ENCODE measurements around the gene TLCD1. TPM values are rescaled to one million over a fixed set of nuclear protein-coding genes. Genes with fewer than 3 reads are reported as not detected.

The TLCD1 gene, protein sequence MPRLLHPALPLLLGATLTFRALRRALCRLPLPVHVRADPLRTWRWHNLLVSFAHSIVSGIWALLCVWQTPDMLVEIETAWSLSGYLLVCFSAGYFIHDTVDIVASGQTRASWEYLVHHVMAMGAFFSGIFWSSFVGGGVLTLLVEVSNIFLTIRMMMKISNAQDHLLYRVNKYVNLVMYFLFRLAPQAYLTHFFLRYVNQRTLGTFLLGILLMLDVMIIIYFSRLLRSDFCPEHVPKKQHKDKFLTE
- 0.49 TPM for polyA plus RNA-seq

DNA sequence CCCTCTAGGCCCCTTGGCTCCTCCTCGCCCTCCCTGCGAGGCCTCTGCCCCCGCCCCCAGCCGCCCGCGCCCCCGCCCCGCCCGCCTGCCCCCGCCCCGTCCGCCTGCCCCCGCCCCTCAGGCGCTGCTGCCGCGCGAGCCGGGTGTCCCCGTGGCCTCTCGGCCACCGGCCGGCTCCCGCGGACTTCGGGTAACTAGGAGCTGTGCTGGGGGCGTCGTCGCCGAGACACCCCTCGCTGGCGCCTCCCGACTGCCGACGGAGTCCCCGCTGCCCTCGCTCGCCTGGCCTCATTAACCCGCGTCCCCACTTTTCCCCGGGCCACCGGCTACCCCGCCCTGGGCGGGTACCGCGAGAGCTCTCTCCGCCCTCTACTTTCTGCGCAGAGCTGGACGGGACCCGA lies at the start of gene TLCD1:
Gene TLCD1 (minus strand): TSS at position 8 of the 401 bp plus-strand sequence. CDS start 136 bp downstream, outside the sequence.
- peaks cover 4% of the 10 kb centered on the region for H3K36me3 Mint-ChIP-seq
- peak within 1 kb of the TSS; percentile 91 to 98 (median 96) for H3K4me3 Mint-ChIP-seq
- H3K9me3 Mint-ChIP-seq = no peaks in the 10 kb centered on the region
- H3K27me3 Mint-ChIP-seq = no peaks in the 10 kb centered on the region
- H3K27ac Mint-ChIP-seq = peak within 1 kb of the TSS; percentile 99 to 100 (median 100)
- H3K4me1 Mint-ChIP-seq = peaks cover 32 to 45% (median 37%) of the 10 kb centered on the region in 3 donors

DNA sequence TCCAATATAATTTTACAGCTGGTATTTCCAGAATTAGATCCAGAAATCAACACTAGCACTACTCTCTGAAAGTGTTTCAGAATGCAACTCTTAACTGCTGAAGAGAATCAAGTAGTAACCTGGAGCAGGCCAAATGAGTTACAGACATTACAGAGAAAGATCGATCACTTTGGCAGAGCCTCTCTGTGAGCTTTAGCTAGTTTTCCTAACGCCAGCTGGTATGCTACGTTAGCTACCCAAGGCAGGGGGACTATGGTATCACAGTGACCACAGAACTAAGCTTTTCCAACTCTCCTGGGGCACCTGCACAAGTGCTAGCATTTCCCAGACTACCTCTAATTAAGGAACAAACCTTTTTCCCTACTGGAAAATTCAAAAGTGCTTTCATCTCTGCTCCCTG lies 48.2 kb upstream of the TLCD1 start:
- Mint-ChIP-seq H3K9me3 (no peaks in the 10 kb centered on the region), H3K27me3 (no peaks in the 10 kb centered on the region), H3K27ac (no peak overlapping the region), H3K4me1 (peaks cover 12 to 21% (median 20%) of the 10 kb centered on the region in 3 donors), H3K4me3 (no peak overlapping the region), H3K36me3 (no peaks in the 10 kb centered on the region)

DNA sequence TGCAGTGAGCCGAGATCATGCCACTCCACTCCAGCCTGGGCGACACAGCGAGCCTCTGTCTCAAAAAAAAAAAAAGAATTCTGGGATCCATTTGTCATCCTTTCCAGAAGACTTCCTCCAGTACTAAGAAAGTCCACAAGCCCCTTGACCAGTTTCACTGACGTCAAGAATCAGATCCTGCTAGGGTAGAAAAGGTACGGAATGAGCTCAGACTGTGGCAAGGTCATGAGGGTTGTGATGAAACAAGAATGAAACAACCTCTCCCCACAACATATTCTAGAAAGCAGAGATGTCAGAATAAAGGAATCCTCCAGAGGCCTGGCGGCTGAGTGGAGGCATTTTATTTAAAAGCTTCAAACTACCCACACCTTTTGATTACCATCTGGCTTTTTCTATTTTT lies 47.7 kb upstream of the TLCD1 start:
- Mint-ChIP-seq H3K27me3 (no peaks in the 10 kb centered on the region), H3K4me3 (no peak overlapping the region), H3K4me1 (peaks cover 12 to 17% (median 16%) of the 10 kb centered on the region in 3 donors), H3K9me3 (no peaks in the 10 kb centered on the region), H3K27ac (no peak overlapping the region), H3K36me3 (no peaks in the 10 kb centered on the region)

DNA sequence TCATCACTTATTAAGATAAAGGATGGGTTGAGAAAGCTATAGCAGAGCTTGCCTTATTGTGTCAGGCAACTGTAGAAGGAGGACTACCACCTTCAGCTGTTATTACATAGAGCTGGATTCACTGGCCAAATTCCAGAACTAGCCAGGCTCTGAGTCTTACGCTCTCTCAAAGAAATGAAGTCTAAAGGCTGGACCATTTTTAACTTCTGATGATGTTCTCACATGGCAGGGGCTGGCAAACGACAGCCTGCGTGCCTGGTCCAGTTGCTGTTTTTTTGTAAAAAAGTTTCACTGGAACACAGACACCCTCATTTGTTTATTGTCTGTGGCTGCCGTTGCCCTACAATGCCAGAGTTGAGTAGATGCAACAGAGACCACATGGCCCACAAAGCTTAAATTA lies 39.0 kb upstream of the TLCD1 start:
- Mint-ChIP-seq H3K9me3 (no peaks in the 10 kb centered on the region), H3K4me3 (no peak overlapping the region), H3K27ac (peak overlapping the region in 1 of 3 donors; percentile 88), H3K36me3 (peaks cover 2% of the 10 kb centered on the region), H3K27me3 (no peaks in the 10 kb centered on the region), H3K4me1 (peaks cover 10 to 16% (median 11%) of the 10 kb centered on the region in 3 donors)

DNA sequence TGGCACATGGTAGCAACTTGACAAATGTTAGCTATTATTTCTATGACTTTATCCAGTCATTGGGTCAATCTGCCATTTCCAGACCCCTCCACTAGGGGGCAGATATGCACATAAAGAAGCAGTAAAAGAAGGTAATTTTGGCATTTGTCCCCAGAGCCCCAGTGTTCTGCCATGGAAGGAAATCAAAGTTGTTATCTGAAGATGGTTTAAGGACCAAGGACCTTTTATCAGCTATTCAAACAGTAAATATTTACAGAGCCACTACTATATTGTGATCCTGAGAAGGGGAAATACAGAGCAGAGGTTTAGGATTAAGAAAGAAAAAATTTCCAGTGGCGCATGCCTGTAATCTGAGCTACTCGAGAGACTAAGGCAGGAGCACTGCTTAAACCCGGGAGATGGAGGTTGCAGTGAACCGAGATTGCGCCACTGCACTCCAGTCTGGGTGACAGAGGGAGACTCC lies 37.8 kb upstream of the TLCD1 start:
- H3K4me3 Mint-ChIP-seq = no peak overlapping the region
- peaks cover 4 to 14% (median 7%) of the 10 kb centered on the region in 3 donors for H3K4me1 Mint-ChIP-seq
- peak overlapping the region in 1 of 3 donors; percentile 4 for H3K27ac Mint-ChIP-seq
- H3K27me3 Mint-ChIP-seq = no peaks in the 10 kb centered on the region
- H3K9me3 Mint-ChIP-seq = no peaks in the 10 kb centered on the region
- H3K36me3 Mint-ChIP-seq = peaks cover 2% of the 10 kb centered on the region

DNA sequence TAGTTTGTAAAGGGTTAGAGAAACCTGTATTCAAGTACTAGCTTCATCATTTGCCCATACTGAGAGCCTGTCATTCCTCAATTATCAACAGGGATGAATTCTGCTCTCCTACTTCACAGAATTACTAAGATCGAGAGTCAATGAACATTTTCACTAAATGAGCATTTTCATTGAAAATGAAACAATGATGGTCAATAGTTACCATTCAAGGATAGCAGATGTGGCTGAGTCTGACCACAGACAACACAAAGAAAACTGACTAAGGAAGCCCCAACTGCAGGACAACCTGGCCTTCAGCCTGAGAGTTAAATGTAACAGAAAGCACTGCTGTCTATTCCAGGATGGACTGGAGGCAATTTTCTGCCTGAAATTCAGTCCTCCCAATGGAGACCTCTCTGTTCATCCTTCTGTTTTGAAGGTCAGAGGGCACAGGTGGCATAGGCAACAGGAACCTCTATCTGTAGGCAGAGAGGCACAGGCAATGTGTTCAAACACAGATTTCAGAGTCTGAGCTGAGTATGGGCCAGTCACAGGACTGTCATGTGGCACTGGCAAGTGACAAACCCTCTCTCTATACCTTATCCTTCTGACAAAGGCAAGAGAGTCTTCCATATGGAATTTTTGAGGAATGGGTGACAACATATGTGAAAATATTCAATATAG lies 37.2 kb upstream of the TLCD1 start:
- Mint-ChIP-seq H3K4me1 (peaks cover 4 to 14% (median 7%) of the 10 kb centered on the region in 3 donors), H3K4me3 (no peak overlapping the region), H3K36me3 (peaks cover 2% of the 10 kb centered on the region), H3K27ac (peak overlapping the region in 1 of 3 donors; percentile 4), H3K27me3 (no peaks in the 10 kb centered on the region), H3K9me3 (no peaks in the 10 kb centered on the region)

DNA sequence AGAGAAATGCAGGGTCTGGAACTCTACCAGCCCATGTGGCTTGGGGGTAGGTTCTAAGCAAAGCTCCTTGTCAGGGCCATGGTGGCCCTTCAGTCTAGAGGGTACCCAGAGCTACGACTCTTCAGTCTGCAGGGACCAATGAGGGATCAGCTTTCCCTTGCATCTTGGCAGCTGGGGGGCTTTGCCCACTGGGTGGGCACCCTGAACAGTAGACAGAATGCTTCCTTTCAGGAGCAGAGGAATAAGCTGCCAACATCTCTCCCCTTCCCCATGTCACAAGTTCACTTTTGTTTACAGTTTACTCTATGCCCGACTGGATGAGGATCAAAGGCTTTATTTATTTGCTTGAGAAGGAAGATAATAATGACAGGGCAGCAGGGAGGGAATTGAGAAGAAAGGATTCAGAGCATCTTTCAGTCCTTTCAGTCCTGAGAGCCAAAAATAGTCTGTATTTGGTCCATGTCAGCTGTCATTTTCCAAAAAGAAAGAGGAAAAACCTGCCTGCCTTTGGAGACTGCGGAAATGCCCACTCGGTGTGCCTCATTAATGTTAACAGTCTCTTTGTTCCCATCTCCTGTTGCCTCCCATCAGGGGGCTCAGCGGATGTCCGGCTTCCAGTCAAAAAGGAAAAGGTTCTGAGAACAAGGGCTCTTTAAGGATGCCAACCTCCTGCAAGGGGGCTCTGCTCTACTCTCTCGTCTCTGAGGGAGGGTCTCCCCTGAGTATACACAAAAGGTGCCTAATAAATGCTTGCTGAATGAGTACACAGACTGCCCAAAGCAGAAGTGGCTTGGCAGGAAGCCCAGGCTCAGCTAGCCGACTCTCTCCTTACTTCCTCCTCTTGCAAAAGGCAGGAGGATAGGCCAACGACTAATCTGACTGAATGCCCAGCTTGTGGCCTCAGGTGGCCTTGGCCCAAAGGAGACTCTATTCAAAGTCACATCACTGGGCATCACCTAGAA lies 34.8 kb upstream of the TLCD1 start:
- H3K36me3 Mint-ChIP-seq = no peaks in the 10 kb centered on the region
- H3K4me3 Mint-ChIP-seq = peak overlapping the region in 1 of 4 donors; percentile 17
- H3K9me3 Mint-ChIP-seq = no peaks in the 10 kb centered on the region
- H3K4me1 Mint-ChIP-seq = peaks cover 4 to 16% (median 7%) of the 10 kb centered on the region in 3 donors
- H3K27me3 Mint-ChIP-seq = no peaks in the 10 kb centered on the region
- H3K27ac Mint-ChIP-seq = peak overlapping the region in 2 of 3 donors; percentile 35 to 77

DNA sequence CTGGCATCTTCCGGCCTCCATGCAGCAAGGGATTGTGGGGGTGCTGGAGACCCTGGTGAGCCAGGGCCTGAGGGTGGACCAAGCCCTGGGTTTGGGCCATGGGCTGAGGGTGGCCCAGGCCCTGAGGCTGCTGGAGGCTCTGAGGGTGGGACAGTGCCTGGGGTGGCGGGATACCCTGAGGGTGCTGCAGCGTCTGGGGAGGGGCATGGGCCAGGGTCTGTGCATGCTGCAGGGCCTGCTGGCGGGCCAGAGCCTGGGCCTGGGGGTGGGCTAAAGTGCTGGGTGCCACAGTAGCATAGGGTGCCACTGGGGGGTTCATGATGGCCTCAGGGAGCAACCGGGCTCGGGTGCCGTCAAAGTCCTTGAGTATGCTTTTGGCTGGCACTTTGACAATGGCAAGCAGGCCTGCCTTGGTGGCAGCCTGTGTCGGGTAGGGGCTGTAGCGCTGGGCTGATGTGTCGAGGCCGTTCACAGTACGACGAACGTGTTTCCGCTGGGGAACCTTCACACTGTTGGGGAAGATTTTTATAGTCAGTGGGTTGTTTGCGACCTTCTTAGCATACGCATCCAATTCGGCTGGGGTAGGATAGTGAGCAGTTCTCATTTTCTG lies 33.3 kb upstream of the TLCD1 start:
- H3K36me3 Mint-ChIP-seq = no peaks in the 10 kb centered on the region
- peaks cover 4 to 16% (median 7%) of the 10 kb centered on the region in 3 donors for H3K4me1 Mint-ChIP-seq
- H3K27ac Mint-ChIP-seq = no peak overlapping the region

DNA sequence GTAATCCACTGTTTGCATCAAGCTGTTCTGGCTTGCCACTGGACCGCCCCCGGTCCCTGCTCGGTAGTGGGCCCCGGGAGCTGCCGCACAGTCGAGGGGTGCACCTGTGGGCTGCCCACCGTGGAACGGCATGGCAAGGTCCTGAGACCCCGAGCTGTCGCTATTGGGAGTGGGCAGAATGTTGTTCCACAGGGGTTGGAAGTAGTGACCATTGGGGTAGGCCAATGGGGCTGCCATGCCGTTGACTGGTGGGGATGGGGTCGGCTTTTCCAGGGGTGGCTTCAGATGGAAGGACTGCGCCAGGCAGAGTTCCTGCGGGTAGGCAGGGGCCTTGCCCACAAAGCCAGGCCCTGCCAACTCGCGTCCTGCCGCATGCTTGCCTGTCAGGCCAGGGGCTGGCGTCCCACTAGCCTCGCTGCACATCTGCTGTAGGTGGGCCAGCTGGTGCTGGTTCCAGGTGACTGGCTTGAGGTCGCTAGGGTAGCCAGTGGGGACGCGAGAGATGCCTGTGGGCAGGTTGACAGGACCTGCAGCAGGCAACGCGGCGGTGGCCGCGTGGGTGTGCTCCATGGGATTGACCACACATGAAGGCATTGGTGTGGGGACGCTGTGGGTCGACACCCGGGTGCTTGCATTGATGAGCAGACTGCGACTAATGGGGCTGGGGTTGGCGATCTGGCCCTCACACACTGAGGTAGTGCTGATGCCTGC lies 32.5 kb upstream of the TLCD1 start:
- H3K4me3 Mint-ChIP-seq = no peak overlapping the region
- H3K27ac Mint-ChIP-seq = peak overlapping the region in 1 of 3 donors; percentile 63
- no peaks in the 10 kb centered on the region for H3K36me3 Mint-ChIP-seq
- H3K4me1 Mint-ChIP-seq = peaks cover 0 to 13% (median 3%) of the 10 kb centered on the region in 3 donors
- no peaks in the 10 kb centered on the region for H3K9me3 Mint-ChIP-seq
- H3K27me3 Mint-ChIP-seq = no peaks in the 10 kb centered on the region

More for the DNA sequence above, 33.3 kb upstream of the TLCD1 start:
- H3K4me3 Mint-ChIP-seq = no peak overlapping the region
- H3K27me3 Mint-ChIP-seq = no peaks in the 10 kb centered on the region
- no peaks in the 10 kb centered on the region for H3K9me3 Mint-ChIP-seq

DNA sequence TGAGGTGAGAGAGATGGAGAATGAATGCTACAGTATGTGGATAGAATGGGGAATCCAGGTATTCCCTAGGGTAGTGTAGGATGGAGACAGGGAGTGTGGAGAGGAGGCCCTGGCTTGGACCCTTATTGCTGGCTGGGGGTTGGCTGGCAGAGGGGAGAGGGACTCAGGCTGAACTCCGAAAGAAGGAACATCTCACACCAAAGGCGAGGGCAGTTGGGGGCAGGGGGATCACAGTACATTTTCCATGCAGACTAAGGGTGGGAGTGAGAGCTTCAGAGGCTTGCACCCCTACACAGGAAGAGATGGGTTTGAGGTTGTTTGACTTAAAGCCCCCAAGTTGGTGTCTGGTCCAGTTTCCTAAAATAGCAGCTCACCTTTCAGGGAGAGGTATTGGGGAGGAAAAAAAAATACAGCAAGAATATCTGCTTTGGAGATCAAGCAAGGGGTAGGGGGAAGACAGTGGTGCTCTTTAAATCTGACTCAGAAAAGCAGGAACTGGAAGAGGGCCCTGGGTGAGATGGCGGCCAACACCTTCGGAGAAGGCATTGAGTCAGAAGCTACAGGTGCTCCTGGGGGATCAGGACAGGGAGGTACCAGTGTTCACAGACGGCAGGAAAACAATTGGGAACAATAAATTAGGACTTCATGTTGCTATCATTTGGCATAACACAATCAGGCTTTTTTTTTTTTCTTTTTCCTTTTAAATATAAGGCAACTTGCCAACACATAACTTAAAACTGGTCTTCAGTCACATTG lies 30.2 kb upstream of the TLCD1 start:
- peak overlapping the region in 1 of 3 donors; percentile 50 for H3K27ac Mint-ChIP-seq
- no peaks in the 10 kb centered on the region for H3K36me3 Mint-ChIP-seq
- H3K4me1 Mint-ChIP-seq = peaks cover 0 to 5% (median under 1%) of the 10 kb centered on the region in 3 donors
- H3K4me3 Mint-ChIP-seq = no peak overlapping the region
- no peaks in the 10 kb centered on the region for H3K9me3 Mint-ChIP-seq
- H3K27me3 Mint-ChIP-seq = no peaks in the 10 kb centered on the region

DNA sequence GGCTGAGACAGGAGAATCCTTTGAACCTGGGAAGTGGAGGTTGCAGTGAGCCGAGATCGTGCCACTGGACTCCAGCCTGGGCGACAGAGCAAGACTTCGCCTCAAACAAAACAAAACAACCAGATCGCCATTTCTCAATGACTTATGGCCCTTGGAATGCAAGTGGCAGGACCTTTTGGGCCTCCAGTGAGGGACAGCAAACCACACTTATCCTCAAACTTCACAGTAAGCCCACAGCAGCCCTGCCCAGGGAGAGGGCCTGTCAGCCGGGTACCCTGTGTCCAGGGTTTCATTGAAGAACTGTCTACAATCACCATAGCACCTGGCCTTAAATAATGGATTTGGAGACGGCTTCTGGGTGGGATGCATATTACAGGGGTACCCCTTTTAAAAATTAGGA lies 29.5 kb upstream of the TLCD1 start:
- Mint-ChIP-seq H3K9me3 (no peaks in the 10 kb centered on the region), H3K27me3 (no peaks in the 10 kb centered on the region), H3K27ac (no peak overlapping the region), H3K36me3 (no peaks in the 10 kb centered on the region), H3K4me1 (peaks cover 2% of the 10 kb centered on the region in 3 donors), H3K4me3 (no peak overlapping the region)

DNA sequence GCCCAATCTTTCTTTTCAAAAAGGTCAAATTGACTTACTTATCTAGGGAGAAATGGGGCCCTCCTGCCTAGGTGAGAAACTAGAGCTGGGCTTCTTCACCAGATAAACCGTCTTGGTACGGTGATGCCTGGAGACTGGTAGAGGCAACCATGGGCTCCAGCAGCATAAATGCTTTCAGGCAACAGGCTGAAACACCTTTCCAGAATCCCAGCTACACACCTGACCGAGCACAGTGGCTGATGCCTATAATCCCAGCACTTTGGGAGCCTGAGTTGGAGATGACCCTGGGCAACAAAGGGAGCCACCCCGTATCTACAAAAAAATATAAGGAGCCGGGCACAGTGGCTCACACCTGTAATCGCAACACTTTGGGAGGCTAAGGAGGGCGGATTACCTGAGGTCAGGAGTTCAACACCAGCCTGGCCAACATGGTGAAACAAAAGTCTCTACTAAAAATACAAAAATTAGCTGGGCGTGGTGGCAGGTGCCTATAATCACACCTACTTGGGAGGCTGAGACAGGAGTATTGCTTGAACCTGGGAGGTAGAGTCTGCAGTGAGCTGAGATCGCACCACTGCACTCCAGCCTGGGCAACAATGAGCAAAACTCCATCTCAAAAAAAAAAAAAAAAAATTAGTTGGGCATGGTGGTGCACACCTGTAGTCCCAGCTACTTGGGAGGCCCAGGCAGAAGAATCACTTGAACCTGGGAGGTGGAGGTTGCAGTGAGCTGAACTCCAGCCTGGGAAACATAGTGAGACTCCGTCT lies 25.8 kb upstream of the TLCD1 start:
- Mint-ChIP-seq H3K9me3 (no peaks in the 10 kb centered on the region), H3K4me1 (peaks cover 4 to 10% (median 9%) of the 10 kb centered on the region in 3 donors), H3K27ac (peak overlapping the region in 2 of 3 donors; percentile 56 to 71), H3K4me3 (peak overlapping the region in 1 of 4 donors; percentile 25), H3K36me3 (no peaks in the 10 kb centered on the region), H3K27me3 (no peaks in the 10 kb centered on the region)
